IMR-90 (cell line): Measurements from ENCODE around the gene AJM1. TPM values are rescaled to one million over a fixed set of nuclear protein-coding genes. Genes with fewer than 3 reads are reported as not detected.

Experiments
- ATAC-seq: fragments of 200-7000 bp; cut with Tn5 transposase; 2 replicates; pipeline ENCODE4 v1.9.1; 2020; ENCODE audit warnings: low read depth, mild to moderate bottlenecking, moderate library complexity
- BruUV-seq: library from RNA; stranded (reverse); fragments of 400-500 nt; replicated peaks from 2 replicates; lab custom pipeline; 2021; lab: Mats Ljungman, UMichigan
- CTCF ChIA-PET: fragments of 300-600 bp; formaldehyde crosslinking; extraction: SDS; loops from one replicate; lab custom pipeline; 2021; ENCODE audit warnings: antibody characterized with exemption; lab: Yijun Ruan, JAX
- POLR2A ChIA-PET: fragments of 300-600 bp; sonication (Branson Sonifier 250); formaldehyde crosslinking; loops from one replicate; lab custom pipeline; 2022; ENCODE audit warnings: antibody characterized with exemption; ENCODE audit not compliant: unreplicated experiment; lab: Charles Lee
- DNase-seq: peaks from one replicate; pipeline ENCODE4 v3.0.0; 2013
- H2AFZ ChIP-seq: replicated peaks from 2 replicates; pipeline ENCODE3; 2013; ENCODE audit warnings: low read length, mild to moderate bottlenecking; ENCODE audit not compliant: poor library complexity
- H2AK5ac ChIP-seq: 2 replicates; pipeline ENCODE4 v1.6.1; 2013; ENCODE audit warnings: low read depth, low read length, inconsistent platforms
- H2AK9ac ChIP-seq: replicated peaks from 2 replicates; pipeline ENCODE3; 2013; ENCODE audit warnings: mild to moderate bottlenecking, low read depth, low read length, moderate library complexity; ENCODE audit not compliant: poor library complexity
- H2BK120ac ChIP-seq: 2 replicates; pipeline ENCODE4 v1.6.1; 2013; ENCODE audit warnings: low read depth, low read length, inconsistent platforms
- H2BK15ac ChIP-seq: 3 replicates; pipeline ENCODE4 v1.6.1; 2013; ENCODE audit warnings: low read depth, low read length, inconsistent platforms
- H2BK20ac ChIP-seq: 2 replicates; pipeline ENCODE4 v1.6.1; 2013; ENCODE audit warnings: low read depth, mild to moderate bottlenecking, inconsistent platforms, low read length, moderate library complexity
- H2BK5ac ChIP-seq: 2 replicates; pipeline ENCODE4 v1.6.1; 2013; ENCODE audit warnings: mild to moderate bottlenecking, low read depth, low read length, inconsistent platforms; ENCODE audit not compliant: poor library complexity, severe bottlenecking
- H3K14ac ChIP-seq: replicated peaks from 2 replicates; pipeline ENCODE4 v1.6.1; 2013; ENCODE audit warnings: low read depth, low read length, inconsistent platforms
- H3K18ac ChIP-seq: 2 replicates; pipeline ENCODE4 v1.6.1; 2013; ENCODE audit warnings: low read depth, low read length, control low read depth
- H3K23ac ChIP-seq: 2 replicates; pipeline ENCODE4 v1.6.1; 2013; ENCODE audit warnings: low read depth, low read length, inconsistent platforms
- H3K27ac ChIP-seq: 2 replicates; pipeline ENCODE4 v1.5.1; 2013; ENCODE audit warnings: mild to moderate bottlenecking, control low read depth, low read length; ENCODE audit not compliant: insufficient read depth
- H3K27me3 ChIP-seq: 2 replicates; pipeline ENCODE4 v1.6.1; 2013; ENCODE audit warnings: low read length; ENCODE audit not compliant: control insufficient read depth, insufficient read depth
- H3K36me3 ChIP-seq: 2 replicates; pipeline ENCODE4 v1.6.1; 2013; ENCODE audit warnings: low read length, mixed read lengths; ENCODE audit not compliant: control insufficient read depth, insufficient read depth
- H3K4ac ChIP-seq: 2 replicates; pipeline ENCODE4 v1.6.1; 2013; ENCODE audit warnings: low read depth, low read length, inconsistent platforms
- H3K4me1 ChIP-seq: 2 replicates; pipeline ENCODE4 v1.6.1; 2013; ENCODE audit warnings: low read length, mixed read lengths; ENCODE audit not compliant: control insufficient read depth, insufficient read depth
- H3K4me2 ChIP-seq: 2 replicates; pipeline ENCODE4 v1.6.1; 2013; ENCODE audit warnings: low read depth, mild to moderate bottlenecking, control low read depth, low read length, moderate library complexity
- H3K4me3 ChIP-seq: 2 replicates; pipeline ENCODE4 v1.5.1; 2013; ENCODE audit warnings: low read depth, mild to moderate bottlenecking, control low read depth, low read length, moderate library complexity; ENCODE audit not compliant: insufficient read depth
- H3K56ac ChIP-seq: 2 replicates; pipeline ENCODE4 v1.6.1; 2013; ENCODE audit warnings: low read length, inconsistent platforms; ENCODE audit not compliant: insufficient read depth; ENCODE audit errors: extremely low read depth
- H3K79me1 ChIP-seq, 2 experiments: 2 replicates each; pipeline ENCODE4 v1.6.1; 2013; ENCODE audit warnings: low read length in 2 of 2, inconsistent platforms in 1 of 2, low read depth in 1 of 2
- H3K9ac ChIP-seq: 2 replicates; pipeline ENCODE4 v1.6.1; 2013; ENCODE audit warnings: low read depth, low read length, control low read depth
- H3K9me1 ChIP-seq: 2 replicates; pipeline ENCODE4 v1.6.1; 2013; ENCODE audit warnings: low read length, inconsistent platforms; ENCODE audit not compliant: insufficient read depth
- H3K9me3 ChIP-seq: 2 replicates; pipeline ENCODE4 v1.6.1; 2013; ENCODE audit warnings: low read length; ENCODE audit not compliant: control insufficient read depth, insufficient read depth
- H4K20me1 ChIP-seq: 2 replicates; pipeline ENCODE4 v1.6.1; 2013; ENCODE audit warnings: low read length, inconsistent platforms; ENCODE audit not compliant: insufficient read depth
- H4K5ac ChIP-seq: 2 replicates; pipeline ENCODE4 v1.6.1; 2013; ENCODE audit warnings: mild to moderate bottlenecking, low read depth, low read length, control low read depth
- H4K8ac ChIP-seq, 2 experiments: 2 replicates each; pipeline ENCODE4 v1.6.1; 2013; ENCODE audit warnings: low read depth in 2 of 2, low read length in 2 of 2, control low read depth in 1 of 2, inconsistent platforms in 1 of 2
- H4K91ac ChIP-seq: 2 replicates; pipeline ENCODE4 v1.6.1; 2013; ENCODE audit warnings: low read depth, low read length, inconsistent platforms; ENCODE audit not compliant: insufficient read depth
- BHLHE40 ChIP-seq: fragments of 150-350 bp; IDR thresholded peaks from 2 replicates; pipeline ENCODE4 v1.6.1; 2016; ENCODE audit warnings: mild to moderate bottlenecking, low read depth, low read length
- CEBPB ChIP-seq: IDR thresholded peaks from 2 replicates; pipeline ENCODE4 v1.6.1; 2012; ENCODE audit warnings: low read depth, low read length, improper control_type of control experiment
- CTCF ChIP-seq: conservative IDR thresholded peaks from 2 replicates; pipeline ENCODE4 v1.5.1; 2012; ENCODE audit warnings: mild to moderate bottlenecking, low read depth, low read length, improper control_type of control experiment
- ELK1 ChIP-seq: fragments of 150-350 bp; IDR thresholded peaks from 2 replicates; pipeline ENCODE4 v1.6.1; 2016; ENCODE audit warnings: low read depth, mild to moderate bottlenecking, low read length, moderate library complexity, borderline replicate concordance
- FOS ChIP-seq: fragments of 150-350 bp; IDR thresholded peaks from 2 replicates; pipeline ENCODE4 v1.6.1; 2016; ENCODE audit warnings: low read depth, low read length
- MAFK ChIP-seq: IDR thresholded peaks from 2 replicates; pipeline ENCODE4 v1.6.1; 2012; ENCODE audit warnings: low read depth, low read length, improper control_type of control experiment
- MAZ ChIP-seq: IDR thresholded peaks from 2 replicates; pipeline ENCODE4 v1.6.1; 2012; ENCODE audit warnings: low read depth, mild to moderate bottlenecking, low read length, improper control_type of control experiment, moderate library complexity, borderline replicate concordance
- MXI1 ChIP-seq: IDR thresholded peaks from 2 replicates; pipeline ENCODE4 v1.6.1; 2012; ENCODE audit warnings: low read depth, mild to moderate bottlenecking, low read length, moderate library complexity, borderline replicate concordance
- NFE2L2 ChIP-seq: fragments of 150-350 bp; IDR thresholded peaks from 2 replicates; pipeline ENCODE4 v1.6.1; 2016; ENCODE audit warnings: low read depth, mild to moderate bottlenecking, low read length
- RFX5 ChIP-seq: IDR thresholded peaks from 2 replicates; pipeline ENCODE4 v1.8.0; 2012; ENCODE audit warnings: low read depth, mild to moderate bottlenecking, low read length, moderate library complexity
- USF2 ChIP-seq: fragments of 150-350 bp; IDR thresholded peaks from 2 replicates; pipeline ENCODE4 v1.6.1; 2017; ENCODE audit warnings: mild to moderate bottlenecking, antibody characterized with exemption, low read length, low read depth
- WGBS, 2 experiments: methylation state at CpG; one replicate each; pipeline versions ENCODE4 v1.1.5 to v1.1.7; 2013; ENCODE audit warnings: missing lambda C conversion rate in 2 of 2; ENCODE audit not compliant: insufficient read length in 1 of 2; ENCODE audit errors: extremely low coverage in 2 of 2; 5-methylcytosine and 5-hydroxymethylcytosine counted together
- dilution Hi-C: fragments of 300-500 bp; cut with HindIII; formaldehyde crosslinking; loops from one replicate; pipeline ENCODE4 v1.14.3; 2018; ENCODE audit warnings: low sequenced_read_pairs; ENCODE audit not compliant: unreplicated experiment
- in situ Hi-C: fragments of 300-500 bp; cut with MboI; formaldehyde crosslinking; loops from 3 replicates; pipeline ENCODE4 v1.14.3; 2019; ENCODE audit warnings: low sequenced_read_pairs, inconsistent platforms, mixed read lengths
- intact Hi-C: fragments of 100-400 bp; cut with micrococcal nuclease; formaldehyde crosslinking; loops from 2 replicates; pipeline ENCODE4 v1.10.0; 2022
- polyA plus RNA-seq, 3 experiments: library from polyadenylated mRNA; depleted of rRNA; stranded (reverse); fragments of >200 nt; gene quantifications; 2 replicates each; pipeline ENCODE4 v1.2.3, GENCODE V29; 2012; ENCODE audit warnings: low replicate concordance in 1 of 3
- total RNA-seq: library from RNA; depleted of rRNA; stranded (reverse); fragments of >200 nt; gene quantifications from 2 replicates; pipeline ENCODE4 v1.2.3, GENCODE V29; 2012

Gene AJM1
- total and polyA plus RNA-seq, 2 of the 4 experiments (the other 2 are of a cell fraction) = 0.18 to 1.5 TPM

DNA sequence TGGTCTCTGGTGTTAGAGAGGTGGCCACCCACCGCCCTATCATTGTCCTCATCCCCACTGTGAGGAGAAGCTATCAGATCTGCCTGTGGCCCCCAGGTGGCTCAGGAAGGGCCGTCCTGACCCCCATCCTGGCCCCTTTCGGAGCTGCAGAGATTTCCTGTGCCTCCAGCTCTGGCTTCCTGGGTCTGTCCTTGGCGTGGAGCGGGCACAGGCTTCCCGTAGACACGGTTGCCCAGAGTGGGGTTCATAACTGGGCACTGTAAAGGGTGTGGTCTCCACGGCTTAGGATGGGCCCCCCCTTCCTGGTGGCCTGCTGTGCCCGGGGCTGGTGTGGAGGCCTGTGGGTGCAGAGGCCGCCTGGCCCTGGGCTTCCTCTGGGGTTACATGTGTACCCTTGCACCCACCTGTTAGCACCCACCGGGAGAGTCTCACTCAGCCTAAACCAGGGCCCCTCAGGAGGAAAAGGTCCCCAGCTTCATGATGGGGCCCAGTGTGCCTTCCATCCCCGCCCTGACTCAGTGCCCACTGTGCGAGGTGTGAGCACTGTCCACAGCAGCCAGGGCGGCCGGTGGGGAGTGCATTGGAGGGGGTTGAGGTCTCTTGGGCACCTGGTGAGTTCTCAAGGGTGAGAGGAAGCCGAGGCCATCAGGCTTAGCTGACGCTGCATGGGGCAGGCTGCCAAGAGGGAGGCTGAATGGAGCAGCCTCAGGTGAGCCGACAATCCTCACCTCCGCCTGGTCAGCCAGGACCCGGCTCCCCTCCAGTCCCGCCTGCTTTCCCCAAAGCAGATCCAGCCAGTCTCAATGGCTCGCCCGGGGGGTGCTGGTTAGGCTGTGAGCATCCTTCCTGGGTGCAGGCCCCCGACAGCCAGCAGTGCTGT, 15.3 kb upstream of the AJM1 start:
- Histone ChIP-seq H4K20me1 (peaks cover 7% of the 10 kb centered on the region), H3K9me1 (no peaks in the 10 kb centered on the region), H3K36me3 (peaks cover 64% of the 10 kb centered on the region), H2BK20ac (no peak overlapping the region), H3K18ac (no peak overlapping the region), H3K23ac (no peak overlapping the region), H2AK5ac (no peak overlapping the region), H3K79me1 (peaks cover 5 to 14% of the 10 kb centered on the region in 2 experiments; a peak in 2 of 4 replicates), H3K9me3 (no peaks in the 10 kb centered on the region), H4K8ac (no peak overlapping the region), H2BK15ac (no peak overlapping the region), H3K4me2 (no peak overlapping the region), H3K27me3 (no peaks in the 10 kb centered on the region), H4K91ac (no peak overlapping the region), H2BK120ac (no peak overlapping the region), H3K4me3 (no peak overlapping the region), H3K56ac (no peak overlapping the region), H3K4ac (no peak overlapping the region), H3K4me1 (no peaks in the 10 kb centered on the region), H3K14ac (no peak overlapping the region), H3K9ac (no peak overlapping the region), H4K5ac (no peak overlapping the region), H2AK9ac (no peak overlapping the region), H3K27ac (no peak overlapping the region), H2BK5ac (no peak overlapping the region), H2AFZ (no peak overlapping the region)
- ATAC-seq (no peak), DNase-seq (no peak)
- intact Hi-C loops (no loop called here), in situ Hi-C loops (no loop called here), dilution Hi-C loops (no loop called here)
- ChIA-PET CTCF (interaction anchor here (2.0 kb wide), 1 partner anchor 16 kb away, joined by 4 read pairs; no protein-coding TSS in a partner anchor), POLR2A (no interaction called here)
- no TSS peak for BruUV-seq
- 86% methylated on average over 4 of the region's 24 CpGs; no CpG with 5 or more reads in 1 of the 2 experiments for WGBS, 2 experiments
- TF ChIP-seq MAFK (no peak), CEBPB (no peak), NFE2L2 (no peak), RFX5 (no peak), MAZ (no peak), MXI1 (no peak), USF2 (no peak), ELK1 (no peak), BHLHE40 (no peak), FOS (no peak), CTCF (no peak)
